Measurements from ENCODE around the gene LAD1. TPM values are rescaled to one million over a fixed set of nuclear protein-coding genes. Genes with fewer than 3 reads are reported as not detected.
A peak's percentile ranks its signal among the peaks of the same experiment; 100 is the strongest.

LAD1 gene
- total RNA-seq, 2 donors from 2014 or later = not detected

GRCh38 chr1:201408834-201409200 lies 9.7 kb upstream of the LAD1 start:
- Mint-ChIP-seq H3K4me1 (ENCODE audit: low read depth in 2 of 2) (peaks cover 0 to 5% of the 10 kb centered on the region in 2 donors), H3K4me3 (no peak overlapping the region), H3K27ac (no peak overlapping the region), H3K27me3 (peaks cover 0 to 5% of the 10 kb centered on the region in 2 donors), H3K36me3 (no peaks in the 10 kb centered on the region), H3K9me3 (no peaks in the 10 kb centered on the region)
- ATAC-seq = no peak
- no peak for DNase-seq (ENCODE audit: low spot score)

GRCh38 chr1:201408176-201408833 lies 9.2 kb upstream of the LAD1 start:
- Mint-ChIP-seq H3K36me3 (no peaks in the 10 kb centered on the region), H3K4me3 (no peak overlapping the region), H3K9me3 (no peaks in the 10 kb centered on the region), H3K27me3 (peaks cover 0 to 5% of the 10 kb centered on the region in 2 donors), H3K27ac (no peak overlapping the region), H3K4me1 (ENCODE audit: low read depth in 2 of 2) (peaks cover 0 to 5% of the 10 kb centered on the region in 2 donors)
- ATAC-seq = peak; percentile 58 to 64
- peak; percentile 80 for DNase-seq (ENCODE audit: low spot score)

- no peak for ATAC-seq
- Mint-ChIP-seq H3K9me3 (no peaks in the 10 kb centered on the region), H3K4me3 (no peak overlapping the region), H3K27me3 (peaks cover 0 to 5% of the 10 kb centered on the region in 2 donors), H3K36me3 (no peaks in the 10 kb centered on the region), H3K27ac (no peak overlapping the region), H3K4me1 (ENCODE audit: low read depth in 2 of 2) (peaks cover 0 to 5% of the 10 kb centered on the region in 2 donors)
- no peak for DNase-seq (ENCODE audit: low spot score)
These were observed 7.8 kb upstream of the LAD1 start for GRCh38 chr1:201406831-201407406.

GRCh38 chr1:201405484-201405831 lies 6.3 kb upstream of the LAD1 start:
- ATAC-seq (no peak), DNase-seq (ENCODE audit: low spot score) (no peak)
- H3K4me1 Mint-ChIP-seq (ENCODE audit: low read depth in 2 of 2) = peaks cover 0 to 5% of the 10 kb centered on the region in 2 donors
- H3K9me3 Mint-ChIP-seq = no peaks in the 10 kb centered on the region
- no peak overlapping the region for H3K27ac Mint-ChIP-seq
- no peaks in the 10 kb centered on the region for H3K36me3 Mint-ChIP-seq
- peaks cover 5 to 9% of the 10 kb centered on the region in 2 donors for H3K27me3 Mint-ChIP-seq
- H3K4me3 Mint-ChIP-seq = no peak overlapping the region

- DNase-seq (ENCODE audit: low spot score) = no peak
- Mint-ChIP-seq H3K27ac (no peak overlapping the region), H3K27me3 (peaks cover 9 to 11% of the 10 kb centered on the region in 2 donors), H3K36me3 (no peaks in the 10 kb centered on the region), H3K9me3 (no peaks in the 10 kb centered on the region), H3K4me1 (ENCODE audit: low read depth in 2 of 2) (peaks cover 0 to 5% of the 10 kb centered on the region in 2 donors), H3K4me3 (no peak overlapping the region)
- ATAC-seq = peak; percentile 1 to 19
These were observed 5.8 kb upstream of the LAD1 start for GRCh38 chr1:201404722-201405483.

- ATAC-seq = no peak
- Mint-ChIP-seq H3K9me3 (no peaks in the 10 kb centered on the region), H3K27ac (no peak overlapping the region), H3K4me1 (ENCODE audit: low read depth in 2 of 2) (peaks cover 0 to 5% of the 10 kb centered on the region in 2 donors), H3K4me3 (no peak overlapping the region), H3K36me3 (no peaks in the 10 kb centered on the region), H3K27me3 (peaks cover 9 to 11% of the 10 kb centered on the region in 2 donors)
- DNase-seq (ENCODE audit: low spot score) = no peak
These were observed 4.9 kb upstream of the LAD1 start for GRCh38 chr1:201404055-201404454.

GRCh38 chr1:201403359-201403758 lies 4.2 kb upstream of the LAD1 start:
- peaks cover 10 to 12% of the 10 kb centered on the region in 2 donors for H3K27me3 Mint-ChIP-seq
- no peaks in the 10 kb centered on the region for H3K9me3 Mint-ChIP-seq
- peaks cover 0 to 4% of the 10 kb centered on the region in 2 donors for H3K4me1 Mint-ChIP-seq (ENCODE audit: low read depth in 2 of 2)

GRCh38 chr1:201401700-201402099 lies 2.6 kb upstream of the LAD1 start:
- H3K9me3 Mint-ChIP-seq = no peaks in the 10 kb centered on the region
- H3K36me3 Mint-ChIP-seq = no peaks in the 10 kb centered on the region
- ATAC-seq = no peak
- DNase-seq (ENCODE audit: low spot score) = no peak
- peaks cover 20 to 22% of the 10 kb centered on the region in 2 donors for H3K27me3 Mint-ChIP-seq
- H3K4me3 Mint-ChIP-seq = no peak overlapping the region
- H3K27ac Mint-ChIP-seq = no peak overlapping the region
- H3K4me1 Mint-ChIP-seq (ENCODE audit: low read depth in 2 of 2) = no peaks in the 10 kb centered on the region

More at GRCh38 chr1:201403359-201403758, 4.2 kb upstream of the LAD1 start:
- no peak for ATAC-seq
- no peak for DNase-seq (ENCODE audit: low spot score)
- no peak overlapping the region for H3K27ac Mint-ChIP-seq
- no peak overlapping the region for H3K4me3 Mint-ChIP-seq
- H3K36me3 Mint-ChIP-seq = no peaks in the 10 kb centered on the region

- Mint-ChIP-seq H3K4me1 (ENCODE audit: low read depth in 2 of 2) (no peaks in the 10 kb centered on the region), H3K27me3 (peaks cover 22 to 23% of the 10 kb centered on the region in 2 donors), H3K9me3 (no peaks in the 10 kb centered on the region), H3K36me3 (no peaks in the 10 kb centered on the region), H3K4me3 (no peak overlapping the region), H3K27ac (no peak overlapping the region)
- no peak for ATAC-seq
- no peak for DNase-seq (ENCODE audit: low spot score)
These were observed 1.7 kb upstream of the LAD1 start for GRCh38 chr1:201400852-201401230.

GRCh38 chr1:201400212-201400851 lies 1.2 kb upstream of the LAD1 start:
- DNase-seq (ENCODE audit: low spot score) (no peak), ATAC-seq (no peak)
- H3K4me3 Mint-ChIP-seq = no peak overlapping the region
- H3K9me3 Mint-ChIP-seq = no peaks in the 10 kb centered on the region
- H3K36me3 Mint-ChIP-seq = no peaks in the 10 kb centered on the region
- H3K4me1 Mint-ChIP-seq (ENCODE audit: low read depth in 2 of 2) = no peaks in the 10 kb centered on the region
- H3K27me3 Mint-ChIP-seq = peaks cover 22 to 23% of the 10 kb centered on the region in 2 donors
- H3K27ac Mint-ChIP-seq = no peak overlapping the region

- no peak overlapping the region for H3K27ac Mint-ChIP-seq
- no peaks in the 10 kb centered on the region for H3K36me3 Mint-ChIP-seq
- no peaks in the 10 kb centered on the region for H3K9me3 Mint-ChIP-seq
- no peak for DNase-seq (ENCODE audit: low spot score)
- no peak overlapping the region for H3K4me3 Mint-ChIP-seq
- no peak for ATAC-seq
- peaks cover 22 to 23% of the 10 kb centered on the region in 2 donors for H3K27me3 Mint-ChIP-seq
- no peaks in the 10 kb centered on the region for H3K4me1 Mint-ChIP-seq (ENCODE audit: low read depth in 2 of 2)
These were observed 415 bp upstream of the LAD1 start for GRCh38 chr1:201399352-201400126.

- no peak for DNase-seq (ENCODE audit: low spot score)
- no peaks in the 10 kb centered on the region for H3K9me3 Mint-ChIP-seq
- H3K36me3 Mint-ChIP-seq = no peaks in the 10 kb centered on the region
- ATAC-seq = no peak
- H3K4me3 Mint-ChIP-seq = no peak overlapping the region
- H3K27me3 Mint-ChIP-seq = peaks cover 29 to 30% of the 10 kb centered on the region in 2 donors
- no peak overlapping the region for H3K27ac Mint-ChIP-seq
- H3K4me1 Mint-ChIP-seq (ENCODE audit: low read depth in 2 of 2) = no peaks in the 10 kb centered on the region
These were observed 1.4 kb downstream of the LAD1 start for GRCh38 chr1:201397675-201398074.

GRCh38 chr1:201396861-201397464 lies 2.2 kb downstream of the LAD1 start:
- no peak overlapping the region for H3K4me3 Mint-ChIP-seq
- no peak for ATAC-seq
- H3K36me3 Mint-ChIP-seq = no peaks in the 10 kb centered on the region
- no peak overlapping the region for H3K27ac Mint-ChIP-seq
- H3K9me3 Mint-ChIP-seq = no peaks in the 10 kb centered on the region
- no peaks in the 10 kb centered on the region for H3K4me1 Mint-ChIP-seq (ENCODE audit: low read depth in 2 of 2)
- DNase-seq (ENCODE audit: low spot score) = no peak
- peaks cover 35% of the 10 kb centered on the region in 2 donors for H3K27me3 Mint-ChIP-seq
